H9 (cell line): ENCODE data around the gene NFYB. TPM values are rescaled to one million over a fixed set of nuclear protein-coding genes. Genes with fewer than 3 reads are reported as not detected.

Experiments used
- DNase-seq: peaks from one replicate; pipeline ENCODE4 v3.0.0-alpha.2; 2017
- H2AFZ ChIP-seq: one replicate; pipeline ENCODE4 v1.6.1; 2013; ENCODE audit warnings: mild to moderate bottlenecking, low read length, control low read depth, moderate library complexity
- H2AK5ac ChIP-seq: 2 replicates; pipeline ENCODE4 v1.6.1; 2013; ENCODE audit warnings: low read length, control low read depth, mixed read lengths; ENCODE audit not compliant: insufficient read length
- H2BK120ac ChIP-seq: one replicate; pipeline ENCODE4 v1.6.1; 2013; ENCODE audit warnings: low read depth, mild to moderate bottlenecking, low read length, control low read depth, inconsistent platforms; ENCODE audit not compliant: poor library complexity, severe bottlenecking
- H2BK12ac ChIP-seq: 2 replicates; pipeline ENCODE4 v1.6.1; 2013; ENCODE audit warnings: low read length, control low read depth, mixed read lengths, low read depth; ENCODE audit not compliant: insufficient read length
- H2BK15ac ChIP-seq: 2 replicates; pipeline ENCODE4 v1.6.1; 2013; ENCODE audit warnings: low read depth, low read length, control low read depth
- H2BK20ac ChIP-seq: one replicate; pipeline ENCODE4 v1.6.1; 2013; ENCODE audit warnings: low read depth, mild to moderate bottlenecking, low read length, control low read depth, inconsistent platforms; ENCODE audit not compliant: poor library complexity, severe bottlenecking
- H2BK5ac ChIP-seq: 2 replicates; pipeline ENCODE4 v1.6.1; 2013; ENCODE audit warnings: low read length, control low read depth, mixed read lengths; ENCODE audit not compliant: insufficient read length
- H3K14ac ChIP-seq: 2 replicates; pipeline ENCODE4 v1.6.1; 2013; ENCODE audit warnings: low read length, control low read depth; ENCODE audit not compliant: insufficient read depth
- H3K18ac ChIP-seq: 2 replicates; pipeline ENCODE4 v1.6.1; 2013; ENCODE audit warnings: low read depth, mild to moderate bottlenecking, mixed read lengths, low read length, control low read depth; ENCODE audit not compliant: insufficient read length
- H3K23ac ChIP-seq: 2 replicates; pipeline ENCODE4 v1.6.1; 2013; ENCODE audit warnings: low read length, control low read depth, mixed read lengths, low read depth; ENCODE audit not compliant: insufficient read length
- H3K23me2 ChIP-seq: 2 replicates; pipeline ENCODE4 v1.6.1; 2013; ENCODE audit warnings: low read depth, mild to moderate bottlenecking, mixed read lengths, low read length, control low read depth; ENCODE audit not compliant: insufficient read length, poor library complexity, severe bottlenecking
- H3K27ac ChIP-seq: 2 replicates; pipeline ENCODE4 v1.5.1; 2013; ENCODE audit warnings: low read length, control low read depth, mixed read lengths, low read depth; ENCODE audit not compliant: insufficient read length
- H3K27me3 ChIP-seq: 2 replicates; pipeline ENCODE4 v1.6.1; 2013; ENCODE audit warnings: low read length, control low read depth, inconsistent platforms; ENCODE audit not compliant: insufficient read depth
- H3K4ac ChIP-seq: 2 replicates; pipeline ENCODE4 v1.6.1; 2013; ENCODE audit warnings: low read depth, mild to moderate bottlenecking, control low read depth, inconsistent platforms, low read length, moderate library complexity
- H3K4me1 ChIP-seq: 2 replicates; pipeline ENCODE4 v1.6.1; 2013; ENCODE audit warnings: low read length, control low read depth, inconsistent platforms; ENCODE audit not compliant: insufficient read depth
- H3K4me2 ChIP-seq: 2 replicates; pipeline ENCODE4 v1.6.1; 2013; ENCODE audit warnings: low read length, control low read depth, mixed read lengths; ENCODE audit not compliant: insufficient read length, insufficient read depth
- H3K56ac ChIP-seq: 2 replicates; pipeline ENCODE4 v1.6.1; 2013; ENCODE audit warnings: low read depth, mild to moderate bottlenecking, mixed read lengths, low read length, control low read depth; ENCODE audit not compliant: insufficient read length
- H3K79me1 ChIP-seq: 2 replicates; pipeline ENCODE4 v1.6.1; 2013; ENCODE audit warnings: low read depth, mild to moderate bottlenecking, moderate library complexity, low read length, control low read depth, inconsistent platforms; ENCODE audit not compliant: insufficient read depth, poor library complexity, severe bottlenecking
- H3K79me2 ChIP-seq: 2 replicates; pipeline ENCODE4 v1.6.1; 2013; ENCODE audit warnings: low read length, control low read depth, inconsistent platforms; ENCODE audit not compliant: insufficient read depth
- H3K9ac ChIP-seq: 2 replicates; pipeline ENCODE4 v1.6.1; 2013; ENCODE audit warnings: low read length, control low read depth, mixed read lengths; ENCODE audit not compliant: insufficient read length; ENCODE audit errors: extremely low read depth
- H3K9me3 ChIP-seq: one replicate; pipeline ENCODE4 v1.6.1; 2013; ENCODE audit warnings: low read depth, low read length, inconsistent platforms; ENCODE audit not compliant: control insufficient read depth
- H3T11ph ChIP-seq: one replicate; pipeline ENCODE4 v1.6.1; 2013; ENCODE audit warnings: mild to moderate bottlenecking, low read length, control low read depth, inconsistent platforms
- H4K20me1 ChIP-seq: one replicate; pipeline ENCODE4 v1.6.1; 2013; ENCODE audit not compliant: control insufficient read depth, insufficient read length, insufficient read depth
- H4K5ac ChIP-seq: 2 replicates; pipeline ENCODE4 v1.6.1; 2013; ENCODE audit warnings: low read depth, mild to moderate bottlenecking, mixed read lengths, low read length, control low read depth; ENCODE audit not compliant: insufficient read length
- H4K8ac ChIP-seq: replicated peaks from 2 replicates; pipeline ENCODE4 v1.6.1; 2013; ENCODE audit warnings: low read length, control low read depth, mixed read lengths, low read depth; ENCODE audit not compliant: insufficient read length
- H4K91ac ChIP-seq: 2 replicates; pipeline ENCODE4 v1.6.1; 2013; ENCODE audit warnings: low read depth, mild to moderate bottlenecking, moderate library complexity, mixed read lengths, low read length, control low read depth; ENCODE audit not compliant: insufficient read length
- H3K27ac Mint-ChIP-seq, 3 experiments: 2 replicates in 2 of 3; 3 replicates in 1 of 3; pipeline ENCODE4 v1.8.0; 2020 to 2021; ENCODE audit warnings: mixed read lengths in 3 of 3, mild to moderate bottlenecking in 1 of 3, moderate library complexity in 1 of 3
- H3K27me3 Mint-ChIP-seq: 2 replicates; pipeline ENCODE4 v1.8.0; 2021; ENCODE audit warnings: low read depth, mild to moderate bottlenecking, moderate library complexity, mixed read lengths
- H3K36me3 Mint-ChIP-seq, 3 experiments: 2 replicates in 2 of 3; 3 replicates in 1 of 3; pipeline ENCODE4 v1.8.0; 2020 to 2021; ENCODE audit warnings: low read depth in 3 of 3, mixed read lengths in 3 of 3; ENCODE audit not compliant: insufficient read depth in 1 of 3
- H3K4me1 Mint-ChIP-seq, 2 experiments: 2 replicates each; pipeline ENCODE4 v1.8.0; 2020; ENCODE audit warnings: mixed read lengths in 2 of 2
- H3K4me3 Mint-ChIP-seq, 2 experiments: 2 replicates in 1 of 2; 3 replicates in 1 of 2; pipeline ENCODE4 v1.8.0; 2020 to 2021; ENCODE audit warnings: mild to moderate bottlenecking in 2 of 2, mixed read lengths in 2 of 2, moderate library complexity in 1 of 2
- H3K9me3 Mint-ChIP-seq, 2 experiments: 2 replicates in 1 of 2; 3 replicates in 1 of 2; pipeline ENCODE4 v1.8.0; 2020; ENCODE audit warnings: mild to moderate bottlenecking in 2 of 2, mixed read lengths in 2 of 2, moderate library complexity in 1 of 2
- total RNA-seq: library from RNA; stranded (reverse); gene quantifications from 2 replicates; pipeline ENCODE4 v1.2.1, GENCODE V29; 2021
- TF ChIP-seq, protein P1 (sequence below): fragments of 200-600 bp; sonication (generic); conservative IDR thresholded peaks from 3 replicates; pipeline ENCODE4 v1.8.0; 2021; ENCODE audit warnings: antibody characterized with exemption, mild to moderate bottlenecking

NFYB gene
- total RNA-seq, 1 experiment from 2014 or later = 52.5 TPM

DNA sequence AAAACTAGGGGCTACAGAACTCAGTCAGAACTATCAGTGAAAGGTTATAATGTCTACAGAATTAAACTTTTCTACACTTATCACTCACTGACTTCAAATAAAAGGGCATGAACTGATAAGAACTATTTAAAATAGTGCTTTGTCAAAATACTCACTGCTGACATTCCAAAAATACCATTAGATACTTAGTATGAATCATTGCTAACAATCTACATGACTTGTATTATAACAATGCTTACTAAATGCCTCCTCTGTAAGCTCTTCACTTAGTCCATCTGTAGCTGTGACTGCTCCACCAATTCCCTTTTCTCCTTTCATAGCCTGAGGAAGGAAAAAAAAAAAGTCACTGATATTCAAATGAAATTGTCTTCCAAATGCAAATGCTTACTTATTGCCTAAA is 17.0 kb downstream of the NFYB start:
- Mint-ChIP-seq H3K4me1 (peaks cover 14 to 21% of the 10 kb centered on the region in 2 experiments), H3K36me3 (peaks cover 31 to 67% (median 63%) of the 10 kb centered on the region in 3 experiments), H3K4me3 (no peak overlapping the region), H3K27ac (peak overlapping the region in 2 of 3 experiments; percentile 5 to 86; a peak in 2 of 7 replicates), H3K9me3 (no peaks in the 10 kb centered on the region), H3K27me3 (no peaks in the 10 kb centered on the region)
- no peaks in the 10 kb centered on the region for H4K20me1 ChIP-seq
- H3K27me3 ChIP-seq = no peaks in the 10 kb centered on the region
- no peaks in the 10 kb centered on the region for H3K23me2 ChIP-seq
- no peaks in the 10 kb centered on the region; the same call in 1 of the 2 replicates for H3K4me1 ChIP-seq
- TF ChIP-seq, protein P1, sequence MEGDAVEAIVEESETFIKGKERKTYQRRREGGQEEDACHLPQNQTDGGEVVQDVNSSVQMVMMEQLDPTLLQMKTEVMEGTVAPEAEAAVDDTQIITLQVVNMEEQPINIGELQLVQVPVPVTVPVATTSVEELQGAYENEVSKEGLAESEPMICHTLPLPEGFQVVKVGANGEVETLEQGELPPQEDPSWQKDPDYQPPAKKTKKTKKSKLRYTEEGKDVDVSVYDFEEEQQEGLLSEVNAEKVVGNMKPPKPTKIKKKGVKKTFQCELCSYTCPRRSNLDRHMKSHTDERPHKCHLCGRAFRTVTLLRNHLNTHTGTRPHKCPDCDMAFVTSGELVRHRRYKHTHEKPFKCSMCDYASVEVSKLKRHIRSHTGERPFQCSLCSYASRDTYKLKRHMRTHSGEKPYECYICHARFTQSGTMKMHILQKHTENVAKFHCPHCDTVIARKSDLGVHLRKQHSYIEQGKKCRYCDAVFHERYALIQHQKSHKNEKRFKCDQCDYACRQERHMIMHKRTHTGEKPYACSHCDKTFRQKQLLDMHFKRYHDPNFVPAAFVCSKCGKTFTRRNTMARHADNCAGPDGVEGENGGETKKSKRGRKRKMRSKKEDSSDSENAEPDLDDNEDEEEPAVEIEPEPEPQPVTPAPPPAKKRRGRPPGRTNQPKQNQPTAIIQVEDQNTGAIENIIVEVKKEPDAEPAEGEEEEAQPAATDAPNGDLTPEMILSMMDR = no peak
- H2BK5ac ChIP-seq = no peak overlapping the region
- H2BK15ac ChIP-seq = no peak overlapping the region
- H3T11ph ChIP-seq = no peak overlapping the region
- H2AFZ ChIP-seq = no peak overlapping the region
- no peak overlapping the region for H4K91ac ChIP-seq
- no peak overlapping the region for H2BK20ac ChIP-seq
- no peak overlapping the region for H3K9ac ChIP-seq
- H3K4ac ChIP-seq = no peak overlapping the region
- H3K9me3 ChIP-seq = no peaks in the 10 kb centered on the region
- no peak for DNase-seq
- H4K5ac ChIP-seq = no peak overlapping the region
- H2BK12ac ChIP-seq = no peak overlapping the region
- H3K79me2 ChIP-seq = no peaks in the 10 kb centered on the region
- H3K18ac ChIP-seq = no peak overlapping the region
- no peak overlapping the region for H3K14ac ChIP-seq
- no peak overlapping the region for H3K23ac ChIP-seq
- H3K27ac ChIP-seq = no peak overlapping the region
- H2AK5ac ChIP-seq = no peak overlapping the region
- no peaks in the 10 kb centered on the region for H3K79me1 ChIP-seq
- no peak overlapping the region for H3K56ac ChIP-seq
- H3K4me2 ChIP-seq = no peak overlapping the region
- H2BK120ac ChIP-seq = no peak overlapping the region
- no peak overlapping the region for H4K8ac ChIP-seq
